ENCODE measurements around the gene ELMO2.

DNA sequence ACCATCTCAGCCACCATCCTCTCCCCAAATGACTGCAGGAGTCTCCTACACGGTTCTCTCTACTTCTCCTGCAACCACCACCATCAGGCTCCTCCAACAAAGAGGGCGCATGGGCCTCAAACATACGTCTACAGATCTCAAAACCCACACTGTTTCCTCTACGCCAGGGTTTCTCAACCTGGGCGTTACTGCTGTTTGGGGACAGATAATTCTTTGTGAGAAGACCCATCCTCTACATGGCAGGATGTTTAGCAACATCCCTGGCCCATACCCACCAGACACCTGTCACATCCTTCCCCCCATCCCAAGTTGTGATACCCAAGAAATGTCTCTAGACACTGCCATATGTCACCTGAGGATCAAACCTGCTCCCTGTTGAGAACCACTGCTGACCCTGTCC, 45.0 kb downstream of the ELMO2 start:
- TF ChIP-seq, protein P1, sequence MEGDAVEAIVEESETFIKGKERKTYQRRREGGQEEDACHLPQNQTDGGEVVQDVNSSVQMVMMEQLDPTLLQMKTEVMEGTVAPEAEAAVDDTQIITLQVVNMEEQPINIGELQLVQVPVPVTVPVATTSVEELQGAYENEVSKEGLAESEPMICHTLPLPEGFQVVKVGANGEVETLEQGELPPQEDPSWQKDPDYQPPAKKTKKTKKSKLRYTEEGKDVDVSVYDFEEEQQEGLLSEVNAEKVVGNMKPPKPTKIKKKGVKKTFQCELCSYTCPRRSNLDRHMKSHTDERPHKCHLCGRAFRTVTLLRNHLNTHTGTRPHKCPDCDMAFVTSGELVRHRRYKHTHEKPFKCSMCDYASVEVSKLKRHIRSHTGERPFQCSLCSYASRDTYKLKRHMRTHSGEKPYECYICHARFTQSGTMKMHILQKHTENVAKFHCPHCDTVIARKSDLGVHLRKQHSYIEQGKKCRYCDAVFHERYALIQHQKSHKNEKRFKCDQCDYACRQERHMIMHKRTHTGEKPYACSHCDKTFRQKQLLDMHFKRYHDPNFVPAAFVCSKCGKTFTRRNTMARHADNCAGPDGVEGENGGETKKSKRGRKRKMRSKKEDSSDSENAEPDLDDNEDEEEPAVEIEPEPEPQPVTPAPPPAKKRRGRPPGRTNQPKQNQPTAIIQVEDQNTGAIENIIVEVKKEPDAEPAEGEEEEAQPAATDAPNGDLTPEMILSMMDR (IDR thresholded peaks at IDR 0.05), result no peak
- TF ChIP-seq POLR2AphosphoS5 (IDR thresholded peaks at IDR 0.05), result no peak

Measured in gastroesophageal sphincter (tissue), 3 donors.